Esophagus squamous epithelium (tissue), 4 donors: ENCODE data around the gene PCSK4.

ENCODE experiments used
- CTCF ChIP-seq, 6 experiments: fragments of 450-650 bp in 4 of 6; fragments of 200-600 bp in 2 of 6; sonication (generic) in 2 of 6; IDR thresholded peaks; one replicate each; pipeline ENCODE4 v1.5.1; 2016 to 2019; ENCODE audit warnings: antibody characterized with exemption in 6 of 6, mild to moderate bottlenecking in 4 of 6, moderate library complexity in 4 of 6
- POLR2A ChIP-seq, 4 donors: fragments of 450-650 bp; IDR thresholded peaks; one replicate each; pipeline ENCODE4 v1.6.1; 2017; ENCODE audit warnings: antibody characterized with exemption in 4 of 4, mild to moderate bottlenecking in 4 of 4, moderate library complexity in 3 of 4

- TF ChIP-seq CTCF (IDR thresholded peaks at IDR 0.05) (peak; percentile 87 to 99 (median 96)), POLR2A (IDR thresholded peaks at IDR 0.05) (peak in 3 of 4 donors; percentile 82 to 94 (median 90))
Measured at GRCh38 chr19:1438035-1438932, 51.9 kb downstream of the PCSK4 start, which contains the start of gene RPS15.
